ENCODE results near the gene NPIPA1.
"Not testable (repeated sequence)": the region's sequence is repeated elsewhere in the genome, so short reads cannot be mapped to it uniquely, and the experiment has no call there.

The NPIPA1 gene

GRCh38 chr16:14988092-14988491 lies 50.8 kb downstream of the NPIPA1 start:
- not testable (repeated sequence) for H3K27ac ChIP-seq (ENCODE audit: low read length); H3K9me3 ChIP-seq (ENCODE audit: control insufficient read depth in 1 of 2, low read length in 2 of 2); H3K27me3 ChIP-seq (ENCODE audit: low read depth, low read length); H3K4me3 ChIP-seq (ENCODE audit: low read depth in 1 of 2, low read length in 2 of 2); H3K4me1 ChIP-seq (ENCODE audit: control insufficient read depth in 1 of 2, insufficient read depth in 2 of 2, low read length in 2 of 2)
- peaks cover 0 to 10% of the 10 kb centered on the region in 2 donors for H3K36me3 ChIP-seq (ENCODE audit: control insufficient read depth in 1 of 2, insufficient read depth in 2 of 2, low read length in 2 of 2)

GRCh38 chr16:14988661-14989191 lies 51.5 kb downstream of the NPIPA1 start:
- H3K9me3 ChIP-seq (ENCODE audit: control insufficient read depth in 1 of 2, low read length in 2 of 2); H3K27me3 ChIP-seq (ENCODE audit: low read depth, low read length); H3K4me3 ChIP-seq (ENCODE audit: low read depth in 1 of 2, low read length in 2 of 2); H3K4me1 ChIP-seq (ENCODE audit: control insufficient read depth in 1 of 2, insufficient read depth in 2 of 2, low read length in 2 of 2); H3K27ac ChIP-seq (ENCODE audit: low read length): not testable (repeated sequence)
- H3K36me3 ChIP-seq (ENCODE audit: control insufficient read depth in 1 of 2, insufficient read depth in 2 of 2, low read length in 2 of 2), result peaks cover 0 to 10% of the 10 kb centered on the region in 2 donors

GRCh38 chr16:14989291-14990281 lies 52.3 kb downstream of the NPIPA1 start:
- not testable (repeated sequence) for H3K27me3 ChIP-seq (ENCODE audit: low read depth, low read length); H3K4me1 ChIP-seq (ENCODE audit: control insufficient read depth in 1 of 2, insufficient read depth in 2 of 2, low read length in 2 of 2); H3K4me3 ChIP-seq (ENCODE audit: low read depth in 1 of 2, low read length in 2 of 2); H3K27ac ChIP-seq (ENCODE audit: low read length); H3K9me3 ChIP-seq (ENCODE audit: control insufficient read depth in 1 of 2, low read length in 2 of 2)
- H3K36me3 ChIP-seq (ENCODE audit: control insufficient read depth in 1 of 2, insufficient read depth in 2 of 2, low read length in 2 of 2), result peaks cover 0 to 10% of the 10 kb centered on the region in 2 donors

GRCh38 chr16:14993277-14994151 lies 56.3 kb downstream of the NPIPA1 start:
- not testable (repeated sequence) for H3K27me3 ChIP-seq (ENCODE audit: low read depth, low read length); H3K27ac ChIP-seq (ENCODE audit: low read length); H3K9me3 ChIP-seq (ENCODE audit: control insufficient read depth in 1 of 2, low read length in 2 of 2); H3K4me3 ChIP-seq (ENCODE audit: low read depth in 1 of 2, low read length in 2 of 2); H3K36me3 ChIP-seq (ENCODE audit: control insufficient read depth in 1 of 2, insufficient read depth in 2 of 2, low read length in 2 of 2); H3K4me1 ChIP-seq (ENCODE audit: control insufficient read depth in 1 of 2, insufficient read depth in 2 of 2, low read length in 2 of 2)

- H3K4me3 ChIP-seq (ENCODE audit: low read depth in 1 of 2, low read length in 2 of 2); H3K9me3 ChIP-seq (ENCODE audit: control insufficient read depth in 1 of 2, low read length in 2 of 2); H3K27ac ChIP-seq (ENCODE audit: low read length); H3K4me1 ChIP-seq (ENCODE audit: control insufficient read depth in 1 of 2, insufficient read depth in 2 of 2, low read length in 2 of 2); H3K27me3 ChIP-seq (ENCODE audit: low read depth, low read length): not testable (repeated sequence)
- H3K36me3 ChIP-seq (ENCODE audit: control insufficient read depth in 1 of 2, insufficient read depth in 2 of 2, low read length in 2 of 2), result peaks cover 6 to 10% of the 10 kb centered on the region in 2 donors
These were observed 59.5 kb downstream of the NPIPA1 start for GRCh38 chr16:14996702-14997101.

GRCh38 chr16:14998300-14998699 lies 61.1 kb downstream of the NPIPA1 start:
- H3K27ac ChIP-seq (ENCODE audit: low read length); H3K9me3 ChIP-seq (ENCODE audit: control insufficient read depth in 1 of 2, low read length in 2 of 2); H3K27me3 ChIP-seq (ENCODE audit: low read depth, low read length); H3K4me3 ChIP-seq (ENCODE audit: low read depth in 1 of 2, low read length in 2 of 2); H3K4me1 ChIP-seq (ENCODE audit: control insufficient read depth in 1 of 2, insufficient read depth in 2 of 2, low read length in 2 of 2): not testable (repeated sequence)
- peaks cover 6 to 10% of the 10 kb centered on the region in 2 donors for H3K36me3 ChIP-seq (ENCODE audit: control insufficient read depth in 1 of 2, insufficient read depth in 2 of 2, low read length in 2 of 2)

GRCh38 chr16:14999845-15000244 lies 62.6 kb downstream of the NPIPA1 start:
- H3K4me3 ChIP-seq (ENCODE audit: low read depth in 1 of 2, low read length in 2 of 2); H3K4me1 ChIP-seq (ENCODE audit: control insufficient read depth in 1 of 2, insufficient read depth in 2 of 2, low read length in 2 of 2); H3K27ac ChIP-seq (ENCODE audit: low read length); H3K27me3 ChIP-seq (ENCODE audit: low read depth, low read length); H3K9me3 ChIP-seq (ENCODE audit: control insufficient read depth in 1 of 2, low read length in 2 of 2): not testable (repeated sequence)
- peaks cover 6 to 14% of the 10 kb centered on the region in 2 donors for H3K36me3 ChIP-seq (ENCODE audit: control insufficient read depth in 1 of 2, insufficient read depth in 2 of 2, low read length in 2 of 2)
